GM23248 (cell line): Measurements from ENCODE around the gene BTD.

ENCODE experiments used
- EZH2 ChIP-seq: fragments of 200-600 bp; sonication (generic); IDR thresholded peaks from 2 replicates; pipeline ENCODE4 v1.6.1; 2018; ENCODE audit warnings: antibody characterized with exemption, mild to moderate bottlenecking; ENCODE audit not compliant: insufficient read depth, poor library complexity, severe bottlenecking
- EZH2phosphoT487 ChIP-seq: fragments of 200-600 bp; sonication (generic); IDR thresholded peaks from 2 replicates; pipeline ENCODE4 v1.6.1; 2018; ENCODE audit warnings: antibody characterized with exemption, moderate library complexity, mild to moderate bottlenecking, low read depth; ENCODE audit not compliant: insufficient read depth

DNA sequence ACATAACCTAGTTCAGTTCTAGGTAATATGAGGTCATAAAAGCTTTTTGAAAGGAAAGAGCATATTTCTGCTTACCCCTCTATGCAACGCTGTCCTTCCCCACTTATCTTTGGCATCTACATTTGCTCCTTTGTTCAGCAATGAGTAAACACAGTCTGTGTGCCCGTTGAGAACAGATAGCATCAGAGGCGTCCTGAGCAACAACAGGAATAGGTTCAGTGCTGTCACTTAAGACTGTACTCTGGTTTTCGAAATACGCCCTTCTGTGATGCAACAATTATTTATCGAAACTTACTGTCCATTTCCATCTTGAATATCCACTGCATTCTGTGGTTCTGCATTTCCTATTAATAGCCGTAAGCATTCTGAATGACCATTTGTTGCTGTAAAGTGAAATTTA is 84.4 kb downstream of the BTD start:
- TF ChIP-seq EZH2 (no peak), EZH2phosphoT487 (no peak)
